SJCRH30 (cell line): ENCODE data around the gene DNAAF5. TPM values are rescaled to one million over a fixed set of nuclear protein-coding genes. Genes with fewer than 3 reads are reported as not detected.

Experiments used
- DNase-seq, 2 experiments: peaks; one replicate each; pipeline ENCODE4 v3.0.0-alpha.2; 2015 to 2020
- H3K27ac ChIP-seq: fragments of 250-450 bp; sonication (Bioruptor Pico); 2 replicates; pipeline ENCODE4 v1.5.1; 2020; ENCODE audit warnings: mild to moderate bottlenecking, moderate library complexity
- H3K27me3 ChIP-seq: fragments of 250-450 bp; sonication (Bioruptor Pico); 2 replicates; pipeline ENCODE4 v1.5.1; 2020; ENCODE audit warnings: mild to moderate bottlenecking, moderate library complexity
- H3K36me3 ChIP-seq: fragments of 250-450 bp; sonication (Bioruptor Pico); 2 replicates; pipeline ENCODE4 v1.5.1; 2020; ENCODE audit warnings: mild to moderate bottlenecking, moderate library complexity
- H3K4me1 ChIP-seq: fragments of 250-450 bp; sonication (Bioruptor Pico); 2 replicates; pipeline ENCODE4 v1.5.1; 2020; ENCODE audit warnings: mild to moderate bottlenecking, moderate library complexity
- H3K4me3 ChIP-seq: fragments of 250-450 bp; sonication (Bioruptor Pico); 2 replicates; pipeline ENCODE4 v1.5.1; 2020; ENCODE audit warnings: mild to moderate bottlenecking, moderate library complexity
- H3K9me3 ChIP-seq: fragments of 250-450 bp; sonication (Bioruptor Pico); replicated peaks from 2 replicates; pipeline ENCODE4 v1.5.1; 2020; ENCODE audit warnings: mild to moderate bottlenecking, moderate library complexity
- total RNA-seq: library from RNA; depleted of rRNA; stranded (reverse); fragments of >200 nt; shearing (Covaris generic); gene quantifications from 2 replicates; pipeline ENCODE4 v1.2.3, GENCODE V29; 2014

The DNAAF5 gene
- total RNA-seq, 1 experiment from 2014 or later: 18.4 TPM

GRCh38 chr7:757741-758163 is 31.3 kb downstream of the DNAAF5 start:
- Histone ChIP-seq H3K4me1 (no peaks in the 10 kb centered on the region), H3K27ac (no peak overlapping the region), H3K36me3 (no peaks in the 10 kb centered on the region), H3K9me3 (no peaks in the 10 kb centered on the region), H3K4me3 (no peak overlapping the region), H3K27me3 (no peaks in the 10 kb centered on the region)
- no peak for DNase-seq

- no peaks in the 10 kb centered on the region for H3K9me3 ChIP-seq
- no peak for DNase-seq
- H3K4me3 ChIP-seq: no peak overlapping the region
- H3K4me1 ChIP-seq: no peaks in the 10 kb centered on the region
- H3K27ac ChIP-seq: no peak overlapping the region
- H3K36me3 ChIP-seq: no peaks in the 10 kb centered on the region
- H3K27me3 ChIP-seq: no peaks in the 10 kb centered on the region
Observed at GRCh38 chr7:759569-759968, 33.1 kb downstream of the DNAAF5 start.

GRCh38 chr7:760006-760405 is 33.5 kb downstream of the DNAAF5 start:
- H3K27me3 ChIP-seq: no peaks in the 10 kb centered on the region
- no peaks in the 10 kb centered on the region for H3K9me3 ChIP-seq
- no peaks in the 10 kb centered on the region for H3K36me3 ChIP-seq
- H3K27ac ChIP-seq: no peak overlapping the region
- no peak overlapping the region for H3K4me3 ChIP-seq
- DNase-seq: no peak
- H3K4me1 ChIP-seq: no peaks in the 10 kb centered on the region

- peaks cover 5% of the 10 kb centered on the region; the same call in 1 of the 2 replicates for H3K36me3 ChIP-seq
- H3K4me1 ChIP-seq: no peaks in the 10 kb centered on the region
- no peaks in the 10 kb centered on the region for H3K9me3 ChIP-seq
- DNase-seq: no peak
- H3K27me3 ChIP-seq: no peaks in the 10 kb centered on the region
- H3K4me3 ChIP-seq: no peak overlapping the region
- no peak overlapping the region for H3K27ac ChIP-seq
Observed at GRCh38 chr7:761101-761500, 34.6 kb downstream of the DNAAF5 start.

- H3K4me1 ChIP-seq: no peaks in the 10 kb centered on the region
- H3K9me3 ChIP-seq: no peaks in the 10 kb centered on the region
- H3K27me3 ChIP-seq: no peaks in the 10 kb centered on the region
- no peak overlapping the region for H3K27ac ChIP-seq
- no peak overlapping the region for H3K4me3 ChIP-seq
- peaks cover 5% of the 10 kb centered on the region; the same call in 1 of the 2 replicates for H3K36me3 ChIP-seq
- no peak for DNase-seq
Observed at GRCh38 chr7:761631-762030, 35.1 kb downstream of the DNAAF5 start.

- H3K27me3 ChIP-seq: no peaks in the 10 kb centered on the region
- H3K9me3 ChIP-seq: no peaks in the 10 kb centered on the region
- H3K27ac ChIP-seq: no peak overlapping the region
- no peak for DNase-seq
- H3K4me1 ChIP-seq: no peaks in the 10 kb centered on the region
- H3K36me3 ChIP-seq: peaks cover 5% of the 10 kb centered on the region; the same call in 1 of the 2 replicates
- H3K4me3 ChIP-seq: no peak overlapping the region
Observed at GRCh38 chr7:762885-763284, 36.4 kb downstream of the DNAAF5 start.

GRCh38 chr7:763762-764161 is 37.3 kb downstream of the DNAAF5 start:
- peaks cover 5% of the 10 kb centered on the region; the same call in 1 of the 2 replicates for H3K36me3 ChIP-seq
- no peaks in the 10 kb centered on the region for H3K4me1 ChIP-seq
- H3K27me3 ChIP-seq: no peaks in the 10 kb centered on the region
- no peak overlapping the region for H3K27ac ChIP-seq
- no peaks in the 10 kb centered on the region for H3K9me3 ChIP-seq
- H3K4me3 ChIP-seq: no peak overlapping the region
- DNase-seq: no peak

GRCh38 chr7:765383-765782 is 38.9 kb downstream of the DNAAF5 start:
- Histone ChIP-seq H3K9me3 (no peaks in the 10 kb centered on the region), H3K4me1 (no peaks in the 10 kb centered on the region), H3K27ac (no peak overlapping the region), H3K4me3 (no peak overlapping the region), H3K36me3 (peaks cover 5% of the 10 kb centered on the region; the same call in 1 of the 2 replicates), H3K27me3 (no peaks in the 10 kb centered on the region)
- DNase-seq: no peak

GRCh38 chr7:767580-767940 is 41.1 kb downstream of the DNAAF5 start:
- Histone ChIP-seq H3K36me3 (peaks cover 5% of the 10 kb centered on the region; the same call in 1 of the 2 replicates), H3K4me3 (no peak overlapping the region), H3K27ac (no peak overlapping the region)

GRCh38 chr7:767941-768731 is 41.6 kb downstream of the DNAAF5 start:
- Histone ChIP-seq H3K4me1 (no peaks in the 10 kb centered on the region), H3K27ac (no peak overlapping the region), H3K27me3 (no peaks in the 10 kb centered on the region), H3K4me3 (no peak overlapping the region), H3K36me3 (peaks cover 5% of the 10 kb centered on the region; the same call in 1 of the 2 replicates), H3K9me3 (no peaks in the 10 kb centered on the region)
- DNase-seq: no peak

More at GRCh38 chr7:767580-767940, 41.1 kb downstream of the DNAAF5 start:
- Histone ChIP-seq H3K27me3 (no peaks in the 10 kb centered on the region), H3K4me1 (no peaks in the 10 kb centered on the region), H3K9me3 (no peaks in the 10 kb centered on the region)
- DNase-seq: no peak

- Histone ChIP-seq H3K4me1 (no peaks in the 10 kb centered on the region), H3K27me3 (no peaks in the 10 kb centered on the region), H3K36me3 (peaks cover 5% of the 10 kb centered on the region; the same call in 1 of the 2 replicates), H3K9me3 (no peaks in the 10 kb centered on the region), H3K27ac (no peak overlapping the region), H3K4me3 (no peak overlapping the region)
- no peak for DNase-seq
Observed at GRCh38 chr7:768881-769504, 42.5 kb downstream of the DNAAF5 start.

GRCh38 chr7:770336-770735 is 43.8 kb downstream of the DNAAF5 start:
- no peak for DNase-seq
- no peaks in the 10 kb centered on the region for H3K9me3 ChIP-seq
- H3K27ac ChIP-seq: no peak overlapping the region

GRCh38 chr7:770741-771166 is 44.3 kb downstream of the DNAAF5 start:
- Histone ChIP-seq H3K27me3 (no peaks in the 10 kb centered on the region), H3K4me1 (no peaks in the 10 kb centered on the region), H3K36me3 (no peaks in the 10 kb centered on the region; the same call in 1 of the 2 replicates), H3K27ac (no peak overlapping the region), H3K9me3 (no peaks in the 10 kb centered on the region), H3K4me3 (no peak overlapping the region)
- no peak for DNase-seq

More at GRCh38 chr7:770336-770735, 43.8 kb downstream of the DNAAF5 start:
- H3K36me3 ChIP-seq: peaks cover 3% of the 10 kb centered on the region; the same call in 1 of the 2 replicates
- no peaks in the 10 kb centered on the region for H3K4me1 ChIP-seq
- no peaks in the 10 kb centered on the region for H3K27me3 ChIP-seq
- no peak overlapping the region for H3K4me3 ChIP-seq

- H3K4me3 ChIP-seq: no peak overlapping the region
- no peaks in the 10 kb centered on the region for H3K4me1 ChIP-seq
- DNase-seq: no peak
- no peak overlapping the region for H3K27ac ChIP-seq
- H3K9me3 ChIP-seq: no peaks in the 10 kb centered on the region
- H3K27me3 ChIP-seq: no peaks in the 10 kb centered on the region
- no peaks in the 10 kb centered on the region; the same call in 1 of the 2 replicates for H3K36me3 ChIP-seq
Observed at GRCh38 chr7:771234-772004, 44.9 kb downstream of the DNAAF5 start.

GRCh38 chr7:772005-772294 is 45.5 kb downstream of the DNAAF5 start:
- Histone ChIP-seq H3K36me3 (no peaks in the 10 kb centered on the region; the same call in 1 of the 2 replicates), H3K4me1 (no peaks in the 10 kb centered on the region), H3K27ac (no peak overlapping the region), H3K9me3 (no peaks in the 10 kb centered on the region), H3K27me3 (no peaks in the 10 kb centered on the region), H3K4me3 (no peak overlapping the region)
- no peak for DNase-seq
